ENCODE data around the gene MRLN.

Gene MRLN

DNA sequence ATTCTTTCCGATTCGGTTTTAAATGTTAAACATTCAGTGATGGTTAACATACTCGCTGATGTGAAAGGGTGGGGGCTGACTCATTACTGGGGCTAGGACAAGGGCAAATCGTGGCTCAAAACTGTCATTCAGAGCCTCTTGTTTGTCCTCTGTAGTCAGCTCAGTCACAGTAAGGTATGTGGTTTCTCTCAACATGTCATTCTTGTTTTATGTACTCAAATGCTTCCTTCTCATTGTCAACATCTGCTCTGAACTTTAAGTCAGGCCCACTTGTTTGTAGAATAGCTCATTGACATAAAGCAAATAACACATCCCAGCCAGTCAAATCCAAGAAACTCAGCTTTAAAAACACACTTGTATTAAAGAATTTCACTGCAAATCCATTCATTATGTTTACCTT lies 50.9 kb downstream of the MRLN start:
- Histone ChIP-seq H3K23ac (ENCODE audit: low read depth, low read length, poor library complexity) (no peak overlapping the region), H3K79me1 (ENCODE audit: low read depth, low read length) (peaks cover 4% of the 10 kb centered on the region), H4K91ac (ENCODE audit: low read depth, low read length, poor library complexity) (no peak overlapping the region), H3K27ac (replicated peaks; ENCODE audit: low read length) (no peak overlapping the region), H3K18ac (ENCODE audit: low read length) (no peak overlapping the region), H3K9me3 (replicated peaks in 1 of 2; ENCODE audit: control insufficient read depth in 2 of 2, insufficient read depth in 1 of 2, low read depth in 1 of 2, low read length in 2 of 2) (peaks cover 0 to 3% of the 10 kb centered on the region in 2 donors), H3K36me3 (replicated peaks in 1 of 2; ENCODE audit: control insufficient read depth in 2 of 2, insufficient read depth in 2 of 2, low read length in 2 of 2) (peaks cover 3 to 90% of the 10 kb centered on the region in 2 donors), H3K4ac (ENCODE audit: low read length) (no peak overlapping the region), H3K9ac (ENCODE audit: low read depth, low read length, poor library complexity) (no peak overlapping the region), H3K4me1 (ENCODE audit: control insufficient read depth in 2 of 2, insufficient read depth in 1 of 2, low read depth in 1 of 2, low read length in 2 of 2) (peaks cover 0 to 6% of the 10 kb centered on the region in 2 donors), H3K4me3 (ENCODE audit: low read length in 2 of 2) (no peak overlapping the region), H3K14ac (ENCODE audit: low read length) (no peak overlapping the region), H2BK120ac (ENCODE audit: low read depth, low read length) (no peak overlapping the region), H4K8ac (ENCODE audit: low read depth, low read length) (no peak overlapping the region), H3K4me2 (ENCODE audit: insufficient read depth, low read length, poor library complexity, severe bottlenecking) (no peak overlapping the region), H2AK5ac (ENCODE audit: low read depth, low read length) (no peak overlapping the region), H2BK15ac (ENCODE audit: low read length) (no peak overlapping the region), H2BK5ac (ENCODE audit: low read length) (no peak overlapping the region), H2AFZ (ENCODE audit: low read length) (no peak overlapping the region), H2BK12ac (ENCODE audit: low read length) (no peak overlapping the region), H3K27me3 (ENCODE audit: control insufficient read depth in 3 of 3, insufficient read depth in 3 of 3, low read depth in 1 of 3, low read length in 3 of 3) (no peaks in the 10 kb centered on the region)
- no CpG with 5 or more reads among the region's 4 CpGs for WGBS, 2 donors (ENCODE audit: extremely low coverage in 2 of 2, insufficient read length in 2 of 2, insufficient replicate concordance in 1 of 2)
- no peak for DNase-seq (ENCODE audit: low spot score)

- H3K79me1 ChIP-seq (ENCODE audit: low read depth, low read length): peaks cover 3% of the 10 kb centered on the region
- no peak overlapping the region for H3K9ac ChIP-seq (ENCODE audit: low read depth, low read length, poor library complexity)
- H3K18ac ChIP-seq (ENCODE audit: low read length): no peak overlapping the region
- H3K9me3 ChIP-seq (replicated peaks in 1 of 2; ENCODE audit: control insufficient read depth in 2 of 2, insufficient read depth in 1 of 2, low read depth in 1 of 2, low read length in 2 of 2): peaks cover 0 to 3% of the 10 kb centered on the region in 2 donors
- WGBS, 2 donors (ENCODE audit: extremely low coverage in 2 of 2, insufficient read length in 2 of 2, insufficient replicate concordance in 1 of 2): no CpG with 5 or more reads among the region's 4 CpGs
- H2BK15ac ChIP-seq (ENCODE audit: low read length): no peak overlapping the region
- H3K4ac ChIP-seq (ENCODE audit: low read length): no peak overlapping the region
- H3K4me2 ChIP-seq (ENCODE audit: insufficient read depth, low read length, poor library complexity, severe bottlenecking): no peak overlapping the region
- peaks cover 3 to 77% of the 10 kb centered on the region in 2 donors for H3K36me3 ChIP-seq (replicated peaks in 1 of 2; ENCODE audit: control insufficient read depth in 2 of 2, insufficient read depth in 2 of 2, low read length in 2 of 2)
- no peak overlapping the region for H2AK5ac ChIP-seq (ENCODE audit: low read depth, low read length)
- no peak overlapping the region for H4K91ac ChIP-seq (ENCODE audit: low read depth, low read length, poor library complexity)
- H3K4me1 ChIP-seq (ENCODE audit: control insufficient read depth in 2 of 2, insufficient read depth in 1 of 2, low read depth in 1 of 2, low read length in 2 of 2): peaks cover 0 to 6% of the 10 kb centered on the region in 2 donors
- H3K23ac ChIP-seq (ENCODE audit: low read depth, low read length, poor library complexity): no peak overlapping the region
- H3K27me3 ChIP-seq (ENCODE audit: control insufficient read depth in 3 of 3, insufficient read depth in 3 of 3, low read depth in 1 of 3, low read length in 3 of 3): no peaks in the 10 kb centered on the region
- no peak overlapping the region for H4K8ac ChIP-seq (ENCODE audit: low read depth, low read length)
- DNase-seq (ENCODE audit: low spot score): peak; percentile 14
- H3K14ac ChIP-seq (ENCODE audit: low read length): no peak overlapping the region
- no peak overlapping the region for H2AFZ ChIP-seq (ENCODE audit: low read length)
- H2BK12ac ChIP-seq (ENCODE audit: low read length): no peak overlapping the region
- no peak overlapping the region for H3K4me3 ChIP-seq (ENCODE audit: low read length in 2 of 2)
- H2BK120ac ChIP-seq (ENCODE audit: low read depth, low read length): no peak overlapping the region
- H2BK5ac ChIP-seq (ENCODE audit: low read length): no peak overlapping the region
- H3K27ac ChIP-seq (replicated peaks; ENCODE audit: low read length): no peak overlapping the region
Measured at GRCh38 chr10:59700709-59701108, 52.5 kb downstream of the MRLN start.

DNA sequence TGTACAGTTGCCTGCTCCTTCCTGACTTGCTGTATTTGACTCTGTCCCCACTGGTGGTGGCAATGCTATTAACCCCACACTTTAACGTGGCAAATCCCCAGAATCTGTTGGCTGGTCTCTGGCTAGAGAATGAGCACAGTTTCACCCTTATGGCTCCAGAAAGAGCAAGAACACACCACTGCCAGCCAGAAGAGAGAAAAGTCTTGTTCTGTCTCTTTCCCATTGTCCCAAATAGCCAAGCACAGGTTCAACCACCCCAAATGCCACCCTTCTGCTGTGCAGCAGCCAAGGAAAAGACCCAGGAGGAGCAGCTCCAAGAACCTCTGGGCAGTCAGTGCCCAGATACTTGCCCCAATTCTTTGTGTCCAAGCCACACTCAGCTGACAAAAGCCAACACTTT lies 54.9 kb downstream of the MRLN start:
- Histone ChIP-seq H3K14ac (ENCODE audit: low read length) (no peak overlapping the region), H2BK15ac (ENCODE audit: low read length) (no peak overlapping the region), H3K9me3 (replicated peaks in 1 of 2; ENCODE audit: control insufficient read depth in 2 of 2, insufficient read depth in 1 of 2, low read depth in 1 of 2, low read length in 2 of 2) (peaks cover 0 to 10% of the 10 kb centered on the region in 2 donors), H3K27ac (replicated peaks; ENCODE audit: low read length) (no peak overlapping the region), H2AFZ (ENCODE audit: low read length) (no peak overlapping the region), H2BK12ac (ENCODE audit: low read length) (no peak overlapping the region), H4K91ac (ENCODE audit: low read depth, low read length, poor library complexity) (no peak overlapping the region), H3K27me3 (ENCODE audit: control insufficient read depth in 3 of 3, insufficient read depth in 3 of 3, low read depth in 1 of 3, low read length in 3 of 3) (no peaks in the 10 kb centered on the region), H3K4me1 (ENCODE audit: control insufficient read depth in 2 of 2, insufficient read depth in 1 of 2, low read depth in 1 of 2, low read length in 2 of 2) (peaks cover 0 to 6% of the 10 kb centered on the region in 2 donors), H3K36me3 (replicated peaks in 1 of 2; ENCODE audit: control insufficient read depth in 2 of 2, insufficient read depth in 2 of 2, low read length in 2 of 2) (peaks cover 0 to 70% of the 10 kb centered on the region in 2 donors), H3K4me3 (ENCODE audit: low read length in 2 of 2) (no peak overlapping the region), H3K4me2 (ENCODE audit: insufficient read depth, low read length, poor library complexity, severe bottlenecking) (no peak overlapping the region), H3K4ac (ENCODE audit: low read length) (no peak overlapping the region), H3K23ac (ENCODE audit: low read depth, low read length, poor library complexity) (no peak overlapping the region), H4K8ac (ENCODE audit: low read depth, low read length) (no peak overlapping the region), H2AK5ac (ENCODE audit: low read depth, low read length) (no peak overlapping the region), H3K18ac (ENCODE audit: low read length) (peak overlapping the region; percentile 44), H3K9ac (ENCODE audit: low read depth, low read length, poor library complexity) (no peak overlapping the region), H3K79me1 (ENCODE audit: low read depth, low read length) (peaks cover 3% of the 10 kb centered on the region), H2BK120ac (ENCODE audit: low read depth, low read length) (no peak overlapping the region), H2BK5ac (ENCODE audit: low read length) (no peak overlapping the region)
- no CpG with 5 or more reads among the region's 1 CpG for WGBS, 2 donors (ENCODE audit: extremely low coverage in 2 of 2, insufficient read length in 2 of 2, insufficient replicate concordance in 1 of 2)
- no peak for DNase-seq (ENCODE audit: low spot score)

DNA sequence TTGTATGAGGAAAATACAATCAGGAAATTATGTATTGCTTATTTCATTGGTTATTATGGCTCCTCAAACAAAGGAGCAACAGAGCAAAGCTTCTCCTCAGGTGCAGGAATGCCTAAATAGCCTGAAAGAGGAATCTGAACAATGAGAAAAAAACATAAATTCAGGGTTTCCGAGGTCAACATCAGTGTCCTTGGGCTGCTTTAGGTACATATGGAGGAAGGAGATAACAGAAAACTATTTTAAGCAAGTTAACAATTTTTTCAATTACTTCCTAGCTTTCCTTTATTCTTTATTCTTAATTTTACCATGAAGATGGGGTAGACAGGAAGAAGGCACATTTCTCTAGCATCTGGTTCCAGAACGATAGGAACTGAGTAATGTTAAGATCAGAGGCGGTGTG lies 57.6 kb downstream of the MRLN start:
- no CpG with 5 or more reads among the region's 3 CpGs for WGBS, 2 donors (ENCODE audit: extremely low coverage in 2 of 2, insufficient read length in 2 of 2, insufficient replicate concordance in 1 of 2)
- Histone ChIP-seq H2AFZ (ENCODE audit: low read length) (no peak overlapping the region), H3K79me1 (ENCODE audit: low read depth, low read length) (peaks cover 3% of the 10 kb centered on the region), H2AK5ac (ENCODE audit: low read depth, low read length) (no peak overlapping the region), H3K4me3 (ENCODE audit: low read length in 2 of 2) (no peak overlapping the region), H3K4ac (ENCODE audit: low read length) (no peak overlapping the region), H2BK120ac (ENCODE audit: low read depth, low read length) (no peak overlapping the region), H3K9ac (ENCODE audit: low read depth, low read length, poor library complexity) (no peak overlapping the region), H3K4me2 (ENCODE audit: insufficient read depth, low read length, poor library complexity, severe bottlenecking) (no peak overlapping the region), H2BK12ac (ENCODE audit: low read length) (no peak overlapping the region), H3K14ac (ENCODE audit: low read length) (no peak overlapping the region), H3K27me3 (ENCODE audit: control insufficient read depth in 3 of 3, insufficient read depth in 3 of 3, low read depth in 1 of 3, low read length in 3 of 3) (no peaks in the 10 kb centered on the region), H4K91ac (ENCODE audit: low read depth, low read length, poor library complexity) (no peak overlapping the region), H3K23ac (ENCODE audit: low read depth, low read length, poor library complexity) (no peak overlapping the region), H2BK15ac (ENCODE audit: low read length) (no peak overlapping the region), H2BK5ac (ENCODE audit: low read length) (no peak overlapping the region), H3K18ac (ENCODE audit: low read length) (no peak overlapping the region), H3K4me1 (ENCODE audit: control insufficient read depth in 2 of 2, insufficient read depth in 1 of 2, low read depth in 1 of 2, low read length in 2 of 2) (peaks cover 0 to 4% of the 10 kb centered on the region in 2 donors), H3K9me3 (replicated peaks in 1 of 2; ENCODE audit: control insufficient read depth in 2 of 2, insufficient read depth in 1 of 2, low read depth in 1 of 2, low read length in 2 of 2) (peaks cover 0 to 10% of the 10 kb centered on the region in 2 donors), H4K8ac (ENCODE audit: low read depth, low read length) (no peak overlapping the region), H3K36me3 (replicated peaks in 1 of 2; ENCODE audit: control insufficient read depth in 2 of 2, insufficient read depth in 2 of 2, low read length in 2 of 2) (peaks cover 0 to 68% of the 10 kb centered on the region in 2 donors), H3K27ac (replicated peaks; ENCODE audit: low read length) (no peak overlapping the region)
- no peak for DNase-seq (ENCODE audit: low spot score)
